GM12801 (cell line): ENCODE data around the gene MRPS34.

Experiments
- CTCF ChIP-seq: IDR thresholded peaks from one replicate; pipeline ENCODE4 v1.5.1; 2011; ENCODE audit warnings: control low read depth; ENCODE audit not compliant: insufficient read length; ENCODE audit errors: extremely low read depth

MRPS34 gene

GRCh38 chr16:1731603-1732002 lies 41.3 kb downstream of the MRPS34 start:
- no peak for TF ChIP-seq CTCF

- TF ChIP-seq CTCF, result no peak
These were observed 41.9 kb downstream of the MRPS34 start for GRCh38 chr16:1731073-1731472.

- TF ChIP-seq CTCF, result no peak
These were observed 43.5 kb downstream of the MRPS34 start for GRCh38 chr16:1729445-1729844.

- TF ChIP-seq CTCF, result no peak
These were observed 43.9 kb downstream of the MRPS34 start for GRCh38 chr16:1729026-1729425.

GRCh38 chr16:1727651-1728624 lies 45.0 kb downstream of the MRPS34 start:
- no peak for TF ChIP-seq CTCF

GRCh38 chr16:1726661-1727502 lies 46.1 kb downstream of the MRPS34 start:
- TF ChIP-seq CTCF, result no peak

GRCh38 chr16:1724491-1724890 lies 48.4 kb downstream of the MRPS34 start:
- TF ChIP-seq CTCF, result no peak
